Measurements from ENCODE around the gene RCAN2.

Gene RCAN2

DNA sequence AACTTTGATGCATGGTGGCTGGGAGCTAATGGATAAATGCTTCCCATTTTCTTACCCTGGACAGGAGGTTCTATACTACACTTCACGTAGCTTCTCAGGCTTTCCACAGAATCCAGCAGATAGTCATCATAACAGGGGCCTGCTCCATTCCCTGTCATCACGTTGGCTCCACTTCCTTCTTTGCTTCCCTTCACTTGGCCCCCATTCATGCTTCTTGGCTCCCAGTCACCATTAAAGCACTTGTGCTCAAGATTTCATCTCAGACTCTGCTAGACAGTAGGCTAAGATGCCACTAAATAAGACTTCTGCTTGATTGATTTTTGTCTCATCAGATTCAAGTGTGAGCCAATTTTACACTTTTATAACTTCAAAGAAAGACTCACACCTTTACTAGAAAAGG lies 186.0 kb downstream of the RCAN2 start:
- Histone ChIP-seq H3K4me3 (no peak overlapping the region), H3K27ac (no peak overlapping the region)
- no peak for DNase-seq (ENCODE audit: low spot score)
- TF ChIP-seq, protein P1, sequence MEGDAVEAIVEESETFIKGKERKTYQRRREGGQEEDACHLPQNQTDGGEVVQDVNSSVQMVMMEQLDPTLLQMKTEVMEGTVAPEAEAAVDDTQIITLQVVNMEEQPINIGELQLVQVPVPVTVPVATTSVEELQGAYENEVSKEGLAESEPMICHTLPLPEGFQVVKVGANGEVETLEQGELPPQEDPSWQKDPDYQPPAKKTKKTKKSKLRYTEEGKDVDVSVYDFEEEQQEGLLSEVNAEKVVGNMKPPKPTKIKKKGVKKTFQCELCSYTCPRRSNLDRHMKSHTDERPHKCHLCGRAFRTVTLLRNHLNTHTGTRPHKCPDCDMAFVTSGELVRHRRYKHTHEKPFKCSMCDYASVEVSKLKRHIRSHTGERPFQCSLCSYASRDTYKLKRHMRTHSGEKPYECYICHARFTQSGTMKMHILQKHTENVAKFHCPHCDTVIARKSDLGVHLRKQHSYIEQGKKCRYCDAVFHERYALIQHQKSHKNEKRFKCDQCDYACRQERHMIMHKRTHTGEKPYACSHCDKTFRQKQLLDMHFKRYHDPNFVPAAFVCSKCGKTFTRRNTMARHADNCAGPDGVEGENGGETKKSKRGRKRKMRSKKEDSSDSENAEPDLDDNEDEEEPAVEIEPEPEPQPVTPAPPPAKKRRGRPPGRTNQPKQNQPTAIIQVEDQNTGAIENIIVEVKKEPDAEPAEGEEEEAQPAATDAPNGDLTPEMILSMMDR (IDR thresholded peaks at IDR 0.05): no peak

DNA sequence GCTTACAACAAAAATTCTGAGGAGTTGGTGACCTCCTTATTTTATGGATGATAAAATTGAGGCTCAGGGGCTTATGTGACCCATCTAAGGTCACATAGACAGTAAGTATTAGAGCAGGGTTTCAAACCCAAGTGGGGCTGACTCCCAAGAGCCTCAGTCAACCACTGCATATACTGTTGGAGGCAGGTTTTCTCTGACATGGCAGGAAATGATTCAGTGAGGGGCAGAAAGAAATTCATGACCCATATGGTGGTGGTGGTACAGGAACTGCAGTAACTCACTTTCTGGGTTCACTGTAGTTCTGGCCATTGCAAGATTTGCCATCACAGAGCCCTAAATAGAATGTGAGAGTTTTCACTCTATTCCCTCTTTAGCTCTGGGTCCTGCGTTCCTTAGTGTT lies 188.4 kb downstream of the RCAN2 start:
- DNase-seq (ENCODE audit: low spot score): no peak
- Histone ChIP-seq H3K4me3 (no peak overlapping the region), H3K27ac (no peak overlapping the region)
- TF ChIP-seq, protein P1 (IDR thresholded peaks at IDR 0.05): no peak

DNA sequence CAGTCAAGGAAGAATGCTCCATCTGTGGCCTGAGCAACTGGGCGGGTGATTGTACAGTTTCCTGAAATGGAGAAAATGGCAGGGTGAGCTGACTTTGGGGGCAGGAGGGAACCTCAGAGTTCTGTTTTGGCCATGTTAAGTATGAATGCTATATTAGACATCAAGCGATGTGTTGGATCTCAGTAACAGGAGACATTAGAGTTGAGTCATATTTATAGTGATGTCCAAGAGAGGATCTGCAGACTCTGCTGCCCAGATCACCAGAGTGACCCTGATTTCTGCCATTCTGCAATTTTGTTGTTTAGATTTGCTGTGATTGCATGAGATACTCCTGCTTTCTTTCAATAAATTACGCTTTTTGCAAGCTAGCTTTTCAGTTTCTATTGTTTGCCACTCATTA lies 189.1 kb downstream of the RCAN2 start:
- Histone ChIP-seq H3K4me3 (no peak overlapping the region), H3K27ac (no peak overlapping the region)
- TF ChIP-seq, protein P1 (IDR thresholded peaks at IDR 0.05): no peak
- DNase-seq (ENCODE audit: low spot score): no peak

DNA sequence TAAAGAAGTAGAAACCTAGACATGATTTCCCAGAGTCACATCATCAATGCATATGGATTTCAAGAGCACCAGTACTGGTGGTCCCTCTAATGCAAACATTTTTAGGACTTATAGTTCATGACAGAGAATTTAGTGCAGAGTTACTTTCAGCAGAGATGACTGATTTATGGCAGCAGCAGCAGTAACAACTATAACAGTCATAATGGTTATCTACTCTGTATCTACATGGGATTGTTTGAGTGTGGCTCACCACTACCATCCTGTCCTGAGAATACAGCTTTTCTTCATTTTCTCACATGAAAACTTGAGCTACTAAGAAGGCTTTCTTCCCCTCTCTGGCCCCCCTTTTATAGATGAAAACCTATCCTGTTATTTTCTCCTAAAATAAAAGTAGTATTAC lies 192.0 kb downstream of the RCAN2 start:
- no peak overlapping the region for H3K27ac ChIP-seq
- H3K4me3 ChIP-seq: no peak overlapping the region
- no peak for DNase-seq (ENCODE audit: low spot score)
- TF ChIP-seq, protein P1 (IDR thresholded peaks at IDR 0.05): no peak

DNA sequence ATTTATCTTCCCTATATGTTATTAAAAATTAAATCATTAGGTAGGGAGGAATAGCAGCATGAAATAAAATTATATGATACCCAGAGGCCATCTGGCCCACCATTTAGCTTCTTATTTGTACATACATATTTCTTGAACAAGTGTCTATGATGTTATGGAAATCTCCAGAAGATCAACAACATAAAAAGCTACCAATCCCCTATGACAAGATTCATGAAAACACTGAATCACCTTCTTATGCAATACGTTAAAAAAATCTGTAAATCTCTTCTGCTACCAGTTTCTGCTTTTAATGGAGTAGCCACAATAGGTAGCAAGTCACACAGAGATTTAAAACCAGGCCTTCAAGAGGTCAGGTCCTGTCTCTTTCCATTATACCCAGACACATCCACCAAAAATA lies 194.7 kb downstream of the RCAN2 start:
- TF ChIP-seq, protein P1 (IDR thresholded peaks at IDR 0.05): no peak
- H3K27ac ChIP-seq: no peak overlapping the region
- no peak overlapping the region for H3K4me3 ChIP-seq
- no peak for DNase-seq (ENCODE audit: low spot score)

DNA sequence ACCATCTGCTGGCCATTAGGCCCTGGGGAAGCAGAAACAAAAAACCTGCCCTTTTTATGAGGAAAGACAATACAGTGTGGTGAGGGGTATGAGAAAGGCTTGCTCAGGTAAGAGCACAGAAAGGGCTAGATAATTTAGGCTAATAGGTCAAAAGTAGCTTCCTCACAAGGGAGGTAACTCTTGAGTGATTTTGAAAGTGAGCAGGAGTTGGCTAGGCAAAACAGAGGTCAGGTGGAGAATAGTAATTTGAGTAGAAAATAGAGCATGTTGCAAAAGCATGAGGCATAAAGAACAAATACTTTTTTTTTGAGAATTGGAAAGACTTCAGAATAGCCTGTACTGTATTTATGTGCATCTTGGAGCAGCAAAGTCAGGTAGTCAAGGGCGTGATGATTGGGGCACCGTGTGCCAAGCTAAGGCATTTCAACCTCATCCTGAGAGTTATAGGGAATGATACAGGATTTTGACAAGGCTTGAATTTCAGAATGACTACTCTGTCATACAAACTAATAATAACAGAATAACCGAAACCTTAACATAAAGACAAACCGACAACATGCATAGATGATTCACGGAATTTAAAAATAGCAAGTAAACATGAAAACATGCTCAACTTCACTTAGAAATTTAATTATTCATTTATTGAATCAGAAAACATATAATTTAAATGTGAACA lies 197.5 kb downstream of the RCAN2 start:
- TF ChIP-seq, protein P1 (IDR thresholded peaks at IDR 0.05): no peak
- no peak for DNase-seq (ENCODE audit: low spot score)

DNA sequence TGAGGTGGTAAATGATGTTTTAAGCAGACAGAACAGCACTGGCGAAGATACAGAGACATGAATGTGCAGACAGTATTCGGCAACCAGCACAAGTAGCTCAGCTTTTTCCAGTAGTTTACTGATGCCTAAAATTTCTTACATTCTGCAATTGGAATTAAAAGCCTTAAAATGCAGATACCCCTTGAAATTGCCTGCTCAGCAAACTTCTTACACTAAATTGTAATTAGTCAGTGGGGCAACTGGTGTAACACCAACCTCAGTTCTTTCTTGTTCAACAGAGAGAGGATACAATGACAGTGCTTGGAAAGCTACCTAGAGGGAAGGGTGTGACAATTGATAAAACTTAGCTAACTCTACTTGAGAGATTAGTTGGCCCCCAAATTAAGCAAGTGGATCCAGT lies 199.4 kb downstream of the RCAN2 start:
- Histone ChIP-seq H3K27ac (no peak overlapping the region), H3K4me3 (no peak overlapping the region)
- no peak for DNase-seq (ENCODE audit: low spot score)
- TF ChIP-seq, protein P1 (IDR thresholded peaks at IDR 0.05): no peak

More for the DNA sequence above, 197.5 kb downstream of the RCAN2 start:
- Histone ChIP-seq H3K27ac (no peak overlapping the region), H3K4me3 (no peak overlapping the region)

Data from coronary artery (tissue), 2 donors.